GM12878 (cell line): ENCODE data around the gene CDKL5. TPM values are rescaled to one million over a fixed set of nuclear protein-coding genes. Genes with fewer than 3 reads are reported as not detected.

Source experiments
- ATAC-seq: fragments of 200-7000 bp; cut with Tn5 transposase; 3 replicates; pipeline ENCODE4 v1.9.1; 2020; ENCODE audit warnings: mild to moderate bottlenecking, moderate library complexity
- BruUV-seq: library from RNA; stranded (reverse); fragments of 400-500 nt; replicated peaks from 2 replicates; lab custom pipeline; 2021; lab: Mats Ljungman, UMichigan
- CTCF ChIA-PET: fragments of 300-600 bp; sonication (Branson Sonifier 250); formaldehyde crosslinking; extraction: SDS; loops from one replicate; lab custom pipeline; 2021; ENCODE audit warnings: inconsistent platforms; lab: Yijun Ruan, JAX
- POLR2A ChIA-PET: fragments of 350-600 bp; formaldehyde crosslinking; extraction: SDS; loops from one replicate; lab custom pipeline; 2021; ENCODE audit warnings: inconsistent platforms; lab: Charles Lee
- RAD21 ChIA-PET: fragments of 300-600 bp; sonication (Branson Sonifier 250); formaldehyde crosslinking; loops from one replicate; lab custom pipeline; 2023; ENCODE audit warnings: antibody characterized with exemption; ENCODE audit not compliant: unreplicated experiment; lab: Charles Lee
- SMC1A ChIA-PET: fragments of 300-600 bp; sonication (Branson Sonifier 250); formaldehyde crosslinking; loops from one replicate; lab custom pipeline; 2023; ENCODE audit not compliant: unreplicated experiment, uncharacterized antibody; lab: Charles Lee
- DNase-seq: peaks from one replicate; pipeline ENCODE4 v3.0.0-alpha.2; 2011; ENCODE audit warnings: low read depth, low spot score
- FAIRE-seq: peaks from 3 replicates; lab custom pipeline; 2011; peaks lifted over from hg19 to GRCh38; lab: Jason Lieb, UNC
- H2AFZ ChIP-seq: 2 replicates; pipeline ENCODE4 v1.6.0; 2011; ENCODE audit warnings: low read depth, low read length, control low read depth; ENCODE audit not compliant: control insufficient read depth
- H3K27ac ChIP-seq: 2 replicates; pipeline ENCODE4 v1.5.1; 2011; ENCODE audit warnings: control low read depth; ENCODE audit not compliant: control insufficient read depth, insufficient read depth
- H3K27me3 ChIP-seq, 2 experiments: replicated peaks in 1 of 2; 2 replicates each; pipeline versions ENCODE4 v1.6.0 to v1.6.1; 2011; ENCODE audit warnings: low read length in 1 of 2; ENCODE audit not compliant: control insufficient read depth in 2 of 2, insufficient read depth in 2 of 2
- H3K36me3 ChIP-seq, 2 experiments: 2 replicates each; pipeline ENCODE4 v1.5.1; 2011; ENCODE audit warnings: low read length in 1 of 2; ENCODE audit not compliant: control insufficient read depth in 2 of 2, insufficient read depth in 2 of 2
- H3K4me1 ChIP-seq: 2 replicates; pipeline ENCODE4 v1.6.1; 2011; ENCODE audit warnings: mild to moderate bottlenecking, low read length, moderate library complexity, mixed read lengths; ENCODE audit not compliant: control insufficient read depth, insufficient read depth
- H3K4me2 ChIP-seq: 2 replicates; pipeline ENCODE4 v1.6.0; 2011; ENCODE audit warnings: control low read depth; ENCODE audit not compliant: control insufficient read depth, insufficient read depth
- H3K4me3 ChIP-seq: fragments of 200-600 bp; sonication (generic); 2 replicates; pipeline ENCODE4 v1.5.1; 2016
- H3K79me2 ChIP-seq: 2 replicates; pipeline ENCODE4 v1.6.0; 2011; ENCODE audit warnings: low read length; ENCODE audit not compliant: control insufficient read depth, insufficient read depth
- H3K9ac ChIP-seq: 2 replicates; pipeline ENCODE4 v1.8.0; 2011; ENCODE audit warnings: low read length, control low read depth, mixed read lengths; ENCODE audit not compliant: control insufficient read depth, insufficient read depth
- H3K9me3 ChIP-seq: replicated peaks from 3 replicates; pipeline ENCODE4 v1.5.1; 2011; ENCODE audit warnings: mild to moderate bottlenecking, low read length; ENCODE audit not compliant: control insufficient read depth, insufficient read depth
- H4K20me1 ChIP-seq: 2 replicates; pipeline ENCODE4 v1.6.0; 2011; ENCODE audit not compliant: control insufficient read depth, insufficient read depth
- ATF7 ChIP-seq: fragments of 450-650 bp; IDR thresholded peaks from 2 replicates; pipeline ENCODE4 v1.6.1; 2016; ENCODE audit warnings: low read depth, mild to moderate bottlenecking
- CBX3 ChIP-seq: fragments of 200-600 bp; sonication (generic); IDR thresholded peaks from 2 replicates; pipeline ENCODE4 v1.6.1; 2016; ENCODE audit warnings: low read depth, borderline replicate concordance
- MXI1 ChIP-seq: fragments of 150-350 bp; IDR thresholded peaks from 2 replicates; pipeline ENCODE4 v1.6.1; 2011; ENCODE audit warnings: low read depth, mild to moderate bottlenecking, inconsistent platforms, low read length, improper control_type of control experiment
- NFXL1 ChIP-seq: fragments of 450-650 bp; IDR thresholded peaks from 2 replicates; pipeline ENCODE4 v1.6.1; 2017; ENCODE audit warnings: antibody characterized with exemption, mild to moderate bottlenecking, borderline replicate concordance
- POU2F2 ChIP-seq: IDR thresholded peaks from 3 replicates; pipeline ENCODE4 v1.6.1; 2011; ENCODE audit warnings: low read depth, mild to moderate bottlenecking, low read length, borderline replicate concordance
- SIX5 ChIP-seq: IDR thresholded peaks from 2 replicates; pipeline ENCODE4 v1.6.1; 2011; ENCODE audit warnings: mild to moderate bottlenecking, low read depth, low read length, moderate library complexity; ENCODE audit not compliant: severe bottlenecking
- SP1 ChIP-seq: IDR thresholded peaks from one replicate; pipeline ENCODE4 v1.6.1; 2011; ENCODE audit warnings: low read depth, low read length
- WRNIP1 ChIP-seq: IDR thresholded peaks from 2 replicates; pipeline ENCODE4 v1.6.1; 2011; ENCODE audit warnings: low read depth, low read length, improper control_type of control experiment, borderline replicate concordance
- in situ Hi-C: fragments of 300-500 bp; cut with MboI; formaldehyde crosslinking; loops from 9 replicates; pipeline ENCODE4 v1.14.3; 2018; ENCODE audit warnings: mixed read lengths
- intact Hi-C: fragments of 100-400 bp; cut with micrococcal nuclease; formaldehyde crosslinking; loops from one replicate; pipeline ENCODE4 v1.14.2; 2022; ENCODE audit not compliant: unreplicated experiment
- polyA plus RNA-seq, 11 experiments: library from polyadenylated mRNA; depleted of rRNA in 4 of 11; unstranded in 6 of 11; stranded (reverse) in 5 of 11; fragments of >200 nt; fragmentation: Nextera tagmentation in 4 of 11; fragmentation: Illumina TruSeq in 1 of 11; extraction: Ambion mirVana in 4 of 11; extraction: Trizol in 1 of 11; gene quantifications; 1 replicate in 1 of 11; 2 replicates in 10 of 11; pipeline versions ENCODE4 v1.2.1 to v1.2.3, GENCODE V29; 2011 to 2016; ENCODE audit warnings: inconsistent platforms in 2 of 11, missing spikeins in 2 of 11, low read depth in 1 of 11
- total RNA-seq, 4 experiments: library from RNA; depleted of rRNA in 3 of 4; stranded (reverse); fragments of >200 nt in 3 of 4; fragmentation: Illumina TruSeq in 1 of 4; extraction: Trizol in 1 of 4; gene quantifications; 2 replicates each; pipeline versions ENCODE4 v1.2.1 to v1.2.3, GENCODE V29; 2013 to 2021
- TF ChIP-seq, protein P1 (sequence below): fragments of 450-650 bp; formaldehyde crosslinking; IDR thresholded peaks from 2 replicates; pipeline ENCODE4 v1.4.0; 2022; ENCODE audit warnings: mild to moderate bottlenecking, moderate library complexity

CDKL5 gene
- total and polyA plus RNA-seq, 10 of the 15 experiments (the other 5 are each of a cell fraction or from before 2014, with no cell fraction given): 1.4 to 14.5 (median 6.3) TPM

DNA sequence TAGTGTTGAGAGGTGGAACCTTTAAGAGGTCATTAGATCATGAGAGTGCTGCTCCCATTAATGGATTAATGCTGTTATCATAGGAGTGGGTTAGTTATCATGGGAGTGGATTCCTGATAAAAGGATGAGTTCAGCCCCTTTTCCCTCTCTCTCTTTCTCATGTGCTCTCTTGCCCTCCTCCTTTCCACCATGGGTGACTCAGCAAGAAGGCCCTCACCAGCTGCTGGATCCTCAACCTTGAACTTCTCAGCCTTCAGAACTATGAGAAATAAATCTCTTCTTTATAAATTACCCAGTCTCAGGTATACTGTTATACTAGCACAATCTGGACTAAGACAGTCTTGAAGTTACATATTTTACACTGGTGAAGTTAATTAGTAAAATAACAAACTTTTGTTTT is 10.0 kb upstream of the CDKL5 start:
- no peaks in the 10 kb centered on the region for H3K9me3 ChIP-seq
- H3K79me2 ChIP-seq: no peaks in the 10 kb centered on the region
- no peaks in the 10 kb centered on the region for H3K36me3 ChIP-seq
- DNase-seq (no peak), FAIRE-seq (no peak)
- no peak overlapping the region for H3K9ac ChIP-seq
- no peak overlapping the region for H2AFZ ChIP-seq
- RAD21 ChIA-PET: no interaction called here
- no peak overlapping the region for H3K27ac ChIP-seq
- no peak for TF ChIP-seq SIX5
- no peak for TF ChIP-seq POU2F2
- TF ChIP-seq WRNIP1: no peak
- no peak for TF ChIP-seq ATF7
- TF ChIP-seq, protein P1, sequence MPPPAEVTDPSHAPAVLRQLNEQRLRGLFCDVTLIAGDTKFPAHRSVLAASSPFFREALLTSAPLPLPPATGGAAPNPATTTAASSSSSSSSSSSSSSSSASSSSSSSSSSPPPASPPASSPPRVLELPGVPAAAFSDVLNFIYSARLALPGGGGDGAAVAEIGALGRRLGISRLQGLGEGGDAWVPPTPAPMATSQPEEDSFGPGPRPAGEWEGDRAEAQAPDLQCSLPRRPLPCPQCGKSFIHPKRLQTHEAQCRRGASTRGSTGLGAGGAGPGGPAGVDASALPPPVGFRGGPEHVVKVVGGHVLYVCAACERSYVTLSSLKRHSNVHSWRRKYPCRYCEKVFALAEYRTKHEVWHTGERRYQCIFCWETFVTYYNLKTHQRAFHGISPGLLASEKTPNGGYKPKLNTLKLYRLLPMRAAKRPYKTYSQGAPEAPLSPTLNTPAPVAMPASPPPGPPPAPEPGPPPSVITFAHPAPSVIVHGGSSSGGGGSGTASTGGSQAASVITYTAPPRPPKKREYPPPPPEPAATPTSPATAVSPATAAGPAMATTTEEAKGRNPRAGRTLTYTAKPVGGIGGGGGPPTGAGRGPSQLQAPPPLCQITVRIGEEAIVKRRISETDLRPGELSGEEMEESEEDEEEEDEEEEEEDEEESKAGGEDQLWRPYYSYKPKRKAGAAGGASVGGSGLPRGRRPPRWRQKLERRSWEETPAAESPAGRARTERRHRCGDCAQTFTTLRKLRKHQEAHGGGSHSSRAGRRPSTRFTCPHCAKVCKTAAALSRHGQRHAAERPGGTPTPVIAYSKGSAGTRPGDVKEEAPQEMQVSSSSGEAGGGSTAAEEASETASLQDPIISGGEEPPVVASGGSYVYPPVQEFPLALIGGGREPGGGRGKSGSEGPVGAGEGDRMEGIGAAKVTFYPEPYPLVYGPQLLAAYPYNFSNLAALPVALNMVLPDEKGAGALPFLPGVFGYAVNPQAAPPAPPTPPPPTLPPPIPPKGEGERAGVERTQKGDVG (CRISPR knock-in tag): no peak
- no peak for TF ChIP-seq MXI1
- no peak for TF ChIP-seq NFXL1
- no peak for TF ChIP-seq CBX3
- TF ChIP-seq SP1: no peak
- TF ChIP-seq, all 136 proteins: peak for 0
- intact Hi-C loops: no loop called here
- ChIA-PET SMC1A (no interaction called here), CTCF (interaction anchor here (0.7 kb wide), 1 partner anchor 22 kb away, joined by 4 read pairs; no protein-coding TSS in a partner anchor), POLR2A (no interaction called here)
- Histone ChIP-seq H3K27me3 (no peaks in the 10 kb centered on the region), H3K4me1 (no peaks in the 10 kb centered on the region), H3K4me3 (no peak overlapping the region), H3K4me2 (no peak overlapping the region), H4K20me1 (no peaks in the 10 kb centered on the region)
- in situ Hi-C loops: no loop called here
- ATAC-seq: no peak
- no TSS peak for BruUV-seq
